NCI-H146 treated with DMSO at 0.1 percent for 48 hours (cell line): ENCODE results near the gene PLCB1.

ENCODE experiments used
- DNase-seq: peaks from one replicate; lab custom pipeline; 2025; ENCODE audit not compliant: unreplicated experiment; lab: John Stamatoyannopoulos, UW

PLCB1 gene

GRCh38 chr20:8527998-8528723 is 396.1 kb downstream of the PLCB1 start:
- no peak for DNase-seq

GRCh38 chr20:8530022-8530421 is 398.0 kb downstream of the PLCB1 start:
- DNase-seq, result no peak

- DNase-seq, result peak; percentile 10
Observed at GRCh38 chr20:8532169-8532568, 400.1 kb downstream of the PLCB1 start.

GRCh38 chr20:8534368-8535160 is 402.5 kb downstream of the PLCB1 start:
- no peak for DNase-seq

- peak; percentile 4 for DNase-seq
Observed at GRCh38 chr20:8535403-8536261, 403.6 kb downstream of the PLCB1 start.

- DNase-seq, result no peak
Observed at GRCh38 chr20:8536262-8536618, 404.2 kb downstream of the PLCB1 start.

- DNase-seq, result no peak
Observed at GRCh38 chr20:8540466-8540865, 408.4 kb downstream of the PLCB1 start.

- DNase-seq, result peak; percentile 99
Observed at GRCh38 chr20:8542110-8542486, 410.0 kb downstream of the PLCB1 start.

GRCh38 chr20:8545212-8545611 is 413.1 kb downstream of the PLCB1 start:
- no peak for DNase-seq

GRCh38 chr20:8547035-8547650 is 415.1 kb downstream of the PLCB1 start:
- no peak for DNase-seq

GRCh38 chr20:8547968-8548588 is 416.0 kb downstream of the PLCB1 start:
- no peak for DNase-seq

GRCh38 chr20:8549192-8549591 is 417.1 kb downstream of the PLCB1 start:
- no peak for DNase-seq

GRCh38 chr20:8557711-8558110 is 425.6 kb downstream of the PLCB1 start:
- DNase-seq, result no peak

GRCh38 chr20:8562356-8562755 is 430.3 kb downstream of the PLCB1 start:
- DNase-seq, result no peak

GRCh38 chr20:8568075-8568474 is 436.0 kb downstream of the PLCB1 start:
- DNase-seq, result no peak

- DNase-seq, result no peak
Observed at GRCh38 chr20:8569766-8570165, 437.7 kb downstream of the PLCB1 start.

- no peak for DNase-seq
Observed at GRCh38 chr20:8571611-8572010, 439.5 kb downstream of the PLCB1 start.

- no peak for DNase-seq
Observed at GRCh38 chr20:8573686-8574085, 441.6 kb downstream of the PLCB1 start.

- no peak for DNase-seq
Observed at GRCh38 chr20:8575114-8575513, 443.0 kb downstream of the PLCB1 start.

- no peak for DNase-seq
Observed at GRCh38 chr20:8578161-8578865, 446.2 kb downstream of the PLCB1 start.
